K562 (cell line): ENCODE measurements around the gene SPRR1A. TPM values are rescaled to one million over a fixed set of nuclear protein-coding genes. Genes with fewer than 3 reads are reported as not detected.

Source experiments
- ATAC-seq: fragments of 200-7000 bp; cut with Tn5 transposase; 3 replicates; pipeline ENCODE4 v1.9.1; 2020; ENCODE audit warnings: moderate library complexity
- BruUV-seq: library from RNA; stranded (reverse); fragments of 400-500 nt; replicated peaks from 2 replicates; lab custom pipeline; 2021; lab: Mats Ljungman, UMichigan
- CTCF ChIA-PET: fragments of 300-600 bp; formaldehyde crosslinking; extraction: SDS; loops from one replicate; lab custom pipeline; 2021; ENCODE audit warnings: low intra/inter-chr PET ratio; lab: Yijun Ruan, JAX
- POLR2A ChIA-PET: fragments of 300-600, 350-650 bp; sonication (Branson Sonifier 250); formaldehyde crosslinking; extraction: SDS; loops from one replicate; lab custom pipeline; 2021; ENCODE audit warnings: antibody characterized with exemption, inconsistent platforms; lab: Yijun Ruan, JAX
- DNase-seq, 4 experiments: peaks; one replicate each; pipeline versions ENCODE4 v3.0.0 to v3.0.0-alpha.2; 2011 to 2018; ENCODE audit warnings: low spot score in 3 of 4, mixed read lengths in 3 of 4; ENCODE audit errors: extremely low read depth in 1 of 4
- FAIRE-seq: peaks from 2 replicates; lab custom pipeline; 2011; peaks lifted over from hg19 to GRCh38; lab: Jason Lieb, UNC
- H2AFZ ChIP-seq: 2 replicates; pipeline ENCODE4 v1.6.0; 2011; ENCODE audit warnings: low read depth, low read length, control low read depth, inconsistent platforms
- H3K27ac ChIP-seq: fragments of 200-600 bp; 3 replicates; pipeline ENCODE4 v1.8.0; 2011; ENCODE audit warnings: low read depth, mild to moderate bottlenecking, control low read depth, inconsistent platforms, low read length, moderate library complexity, mixed read lengths; ENCODE audit errors: extremely low read depth
- H3K27me3 ChIP-seq, 2 experiments: fragments of 300-600 bp in 1 of 2; 2 replicates in 1 of 2; 3 replicates in 1 of 2; pipeline versions ENCODE4 v1.6.0 to v1.8.0; 2011; ENCODE audit warnings: inconsistent platforms in 2 of 2, low read length in 2 of 2, mild to moderate bottlenecking in 1 of 2, mixed read lengths in 1 of 2, moderate library complexity in 1 of 2; ENCODE audit not compliant: control insufficient read depth in 2 of 2, insufficient read depth in 2 of 2
- H3K36me3 ChIP-seq: fragments of 300-600 bp; 3 replicates; pipeline ENCODE4 v1.8.0; 2011; ENCODE audit warnings: mild to moderate bottlenecking, low read length, inconsistent platforms; ENCODE audit not compliant: control insufficient read depth, insufficient read depth
- H3K4me1 ChIP-seq, 2 experiments: fragments of 200-600 bp in 1 of 2; replicated peaks in 1 of 2; 2 replicates in 1 of 2; 3 replicates in 1 of 2; pipeline versions ENCODE4 v1.5.1 to v1.8.0; 2011; ENCODE audit warnings: inconsistent platforms in 2 of 2, low read length in 2 of 2, mild to moderate bottlenecking in 1 of 2, mixed read lengths in 1 of 2, moderate library complexity in 1 of 2; ENCODE audit not compliant: control insufficient read depth in 2 of 2, insufficient read depth in 2 of 2
- H3K4me2 ChIP-seq: 2 replicates; pipeline ENCODE4 v1.6.1; 2011; ENCODE audit warnings: low read length, control low read depth, inconsistent platforms, mixed read lengths; ENCODE audit not compliant: insufficient read depth
- H3K4me3 ChIP-seq: fragments of 200-600 bp; sonication (generic), shearing (Covaris generic); 2 replicates; pipeline ENCODE4 v1.5.1; 2016; ENCODE audit warnings: control low read depth, inconsistent platforms
- H3K79me2 ChIP-seq: fragments of 200-600 bp; 3 replicates; pipeline ENCODE4 v1.8.0; 2011; ENCODE audit warnings: low read length, inconsistent platforms; ENCODE audit not compliant: control insufficient read depth, insufficient read depth
- H3K9ac ChIP-seq, 2 experiments: 2 replicates each; pipeline versions ENCODE4 v1.6.0 to v1.6.1; 2011; ENCODE audit warnings: low read depth in 2 of 2, low read length in 2 of 2, control low read depth in 1 of 2, inconsistent platforms in 1 of 2, mild to moderate bottlenecking in 1 of 2, mixed read lengths in 1 of 2; ENCODE audit not compliant: insufficient read depth in 1 of 2
- H3K9me1 ChIP-seq: one replicate; pipeline ENCODE4 v1.6.0; 2011; ENCODE audit warnings: inconsistent platforms, mild to moderate bottlenecking, low read length, moderate library complexity; ENCODE audit not compliant: control insufficient read depth, insufficient read depth
- H3K9me3 ChIP-seq: replicated peaks from 2 replicates; pipeline ENCODE4 v1.5.1; 2011; ENCODE audit warnings: low read depth, low read length, inconsistent platforms; ENCODE audit not compliant: control insufficient read depth, insufficient read depth
- H4K20me1 ChIP-seq: replicated peaks from 2 replicates; pipeline ENCODE4 v1.6.1; 2011; ENCODE audit warnings: low read length, inconsistent platforms, mixed read lengths; ENCODE audit not compliant: control insufficient read depth, insufficient read depth
- ARID1B ChIP-seq: fragments of 450-650 bp; IDR thresholded peaks from 2 replicates; pipeline ENCODE4 v1.6.1; 2016; ENCODE audit warnings: antibody characterized with exemption, mild to moderate bottlenecking, inconsistent platforms
- CHCHD3 ChIP-seq: fragments of 250-450 bp; sonication (Bioruptor Pico); IDR thresholded peaks from 2 replicates; pipeline ENCODE4 v2.1.2; 2022; ENCODE audit warnings: mild to moderate bottlenecking
- DIDO1 ChIP-seq: fragments of 450-650 bp; IDR thresholded peaks from 2 replicates; pipeline ENCODE4 v1.6.1; 2016; ENCODE audit warnings: low read depth, missing biosample characterization, missing genetic modification characterization
- FOSL1 ChIP-seq: fragments of 200-800 bp; sonication (Bioruptor generic); conservative IDR thresholded peaks from 2 replicates; pipeline ENCODE4 v1.6.1; 2016; ENCODE audit warnings: missing genetic modification characterization, missing compliant biosample characterization
- MTA2 ChIP-seq: fragments of 450-650 bp; IDR thresholded peaks from 2 replicates; pipeline ENCODE4 v1.6.1; 2016; ENCODE audit warnings: low read depth
- SP2 ChIP-seq: IDR thresholded peaks from 2 replicates; pipeline ENCODE4 v1.6.1; 2011; ENCODE audit warnings: mild to moderate bottlenecking, low read depth, low read length, moderate library complexity; ENCODE audit not compliant: poor library complexity, severe bottlenecking; ENCODE audit errors: extremely low read depth
- ZFP36 ChIP-seq: fragments of 150-350 bp; IDR thresholded peaks from 2 replicates; pipeline ENCODE4 v1.6.1; 2018; ENCODE audit warnings: low read length, low read depth; ENCODE audit not compliant: partially characterized antibody
- ZNF175 ChIP-seq: fragments of 200-800 bp; sonication (Bioruptor generic); IDR thresholded peaks from 2 replicates; pipeline ENCODE4 v1.6.1; 2016; ENCODE audit warnings: low read depth, mild to moderate bottlenecking, missing genetic modification characterization, missing compliant biosample characterization
- ZNF324 ChIP-seq: fragments of 250-450 bp; sonication (Bioruptor Pico); IDR thresholded peaks from 2 replicates; pipeline ENCODE4 v1.4.0; 2020; ENCODE audit warnings: mild to moderate bottlenecking
- ZNF79 ChIP-seq: fragments of 250-450 bp; sonication (Bioruptor Pico); IDR thresholded peaks from 2 replicates; pipeline ENCODE4 v1.4.0; 2020; ENCODE audit warnings: low read depth, mild to moderate bottlenecking, moderate library complexity
- WGBS: fragments of 100-300 bp; shearing (Covaris generic); methylation state at CpG from one replicate; pipeline ENCODE4 v1.1.6; 2016; ENCODE audit warnings: low coverage, mixed read lengths; ENCODE audit not compliant: insufficient coverage; ENCODE audit errors: missing lambda C conversion rate; 5-methylcytosine and 5-hydroxymethylcytosine counted together
- in situ Hi-C: fragments of 300-500 bp; cut with MboI; formaldehyde crosslinking; loops from 4 replicates; pipeline ENCODE4 v1.15.0; 2018; ENCODE audit warnings: inconsistent platforms, mixed read lengths
- intact Hi-C: fragments of 100-400 bp; cut with micrococcal nuclease; formaldehyde crosslinking; loops from 2 replicates; pipeline ENCODE4 v1.14.2; 2022
- polyA plus RNA-seq, 8 experiments: library from polyadenylated mRNA; depleted of rRNA in 4 of 8; stranded (reverse) in 5 of 8; unstranded in 3 of 8; fragments of >200 nt; fragmentation: Nextera tagmentation in 2 of 8; fragmentation: Illumina TruSeq in 1 of 8; extraction: Ambion mirVana in 2 of 8; extraction: Trizol in 1 of 8; gene quantifications; 2 replicates each; pipeline versions ENCODE4 v1.2.1 to v1.2.3, GENCODE V29; 2011 to 2014; ENCODE audit warnings: inconsistent platforms in 1 of 8, missing spikeins in 1 of 8
- total RNA-seq, 7 experiments: library from RNA; depleted of rRNA in 6 of 7; stranded (reverse); fragments of >200 nt in 6 of 7; fragmentation: Illumina TruSeq in 2 of 7; extraction: Trizol in 2 of 7; gene quantifications; 2 replicates each; pipeline versions ENCODE4 v1.2.1 to v1.2.3, GENCODE V29; 2011 to 2021; ENCODE audit warnings: low replicate concordance in 1 of 7
- TF ChIP-seq, protein P1 (sequence below): sonication (generic); formaldehyde crosslinking; IDR thresholded peaks from 2 replicates; pipeline ENCODE4 v1.8.0; 2022; ENCODE audit warnings: missing genetic modification reagents, mild to moderate bottlenecking, moderate library complexity, borderline replicate concordance
- TF ChIP-seq, protein P2 (sequence below): sonication (generic); formaldehyde crosslinking; IDR thresholded peaks from 2 replicates; pipeline ENCODE4 v1.8.0; 2023; ENCODE audit warnings: missing genetic modification reagents, mild to moderate bottlenecking, borderline replicate concordance

SPRR1A gene
- total and polyA plus RNA-seq, 9 of the 15 experiments (the other 6 are each of a cell fraction or from before 2014, with no cell fraction given): not detected

DNA sequence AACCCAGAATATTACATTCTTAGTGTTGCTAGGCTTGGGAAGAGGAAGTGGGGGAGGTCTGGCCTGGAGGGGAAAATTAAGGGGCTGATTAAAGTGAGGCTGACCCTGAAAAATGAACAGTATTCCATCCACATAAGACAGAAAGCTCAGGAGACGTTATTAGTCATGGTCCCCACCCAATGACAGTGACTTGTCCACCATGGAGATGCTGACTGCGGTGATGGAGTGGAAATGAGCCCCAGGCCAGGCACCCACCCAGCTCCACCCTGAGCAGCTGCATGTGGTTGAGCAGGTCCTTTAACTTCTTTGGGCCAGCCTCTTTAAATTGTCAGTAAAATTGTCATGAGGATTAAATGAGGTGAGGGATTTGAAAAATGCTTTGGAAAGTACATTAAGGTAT lies 14.8 kb upstream of the SPRR1A start:
- no peaks in the 10 kb centered on the region for H3K9me1 ChIP-seq
- ChIA-PET CTCF (interaction anchor here (0.7 kb wide), 1 partner anchor 16 kb away, joined by 3 read pairs; no protein-coding TSS in a partner anchor), POLR2A (no interaction called here)
- H3K36me3 ChIP-seq: no peaks in the 10 kb centered on the region
- in situ Hi-C loops: loop anchor here (25.0 kb wide), 1 partner anchor 218 kb away; no protein-coding TSS in a partner anchor
- H3K9ac ChIP-seq: no peak overlapping the region
- H3K27ac ChIP-seq: no peak overlapping the region
- 0% methylated on average over 2 of the region's 2 CpGs for whole genome bisulfite sequencing
- H3K4me1 ChIP-seq: no peaks in the 10 kb centered on the region
- no peaks in the 10 kb centered on the region for H3K79me2 ChIP-seq
- no peak for FAIRE-seq
- DNase-seq: no peak
- intact Hi-C loops: no loop called here
- no peaks in the 10 kb centered on the region for H4K20me1 ChIP-seq
- no peak overlapping the region for H3K4me2 ChIP-seq
- no TSS peak for BruUV-seq
- H3K4me3 ChIP-seq: no peak overlapping the region
- H3K9me3 ChIP-seq: no peaks in the 10 kb centered on the region
- peaks cover 0 to 8% of the 10 kb centered on the region in 2 experiments; a peak in 3 of 5 replicates for H3K27me3 ChIP-seq
- no peak for TF ChIP-seq CHCHD3 (CRISPR knock-in tag)
- TF ChIP-seq, protein P1, sequence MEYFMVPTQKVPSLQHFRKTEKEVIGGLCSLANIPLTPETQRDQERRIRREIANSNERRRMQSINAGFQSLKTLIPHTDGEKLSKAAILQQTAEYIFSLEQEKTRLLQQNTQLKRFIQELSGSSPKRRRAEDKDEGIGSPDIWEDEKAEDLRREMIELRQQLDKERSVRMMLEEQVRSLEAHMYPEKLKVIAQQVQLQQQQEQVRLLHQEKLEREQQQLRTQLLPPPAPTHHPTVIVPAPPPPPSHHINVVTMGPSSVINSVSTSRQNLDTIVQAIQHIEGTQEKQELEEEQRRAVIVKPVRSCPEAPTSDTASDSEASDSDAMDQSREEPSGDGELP (CRISPR knock-in tag): no peak
- TF ChIP-seq ZNF79 (CRISPR knock-in tag): no peak
- TF ChIP-seq ZNF175 (CRISPR knock-in tag): no peak
- no peak for TF ChIP-seq MTA2
- TF ChIP-seq FOSL1 (tag): no peak
- TF ChIP-seq DIDO1 (tag): no peak
- TF ChIP-seq SP2: no peak
- TF ChIP-seq, protein P2, sequence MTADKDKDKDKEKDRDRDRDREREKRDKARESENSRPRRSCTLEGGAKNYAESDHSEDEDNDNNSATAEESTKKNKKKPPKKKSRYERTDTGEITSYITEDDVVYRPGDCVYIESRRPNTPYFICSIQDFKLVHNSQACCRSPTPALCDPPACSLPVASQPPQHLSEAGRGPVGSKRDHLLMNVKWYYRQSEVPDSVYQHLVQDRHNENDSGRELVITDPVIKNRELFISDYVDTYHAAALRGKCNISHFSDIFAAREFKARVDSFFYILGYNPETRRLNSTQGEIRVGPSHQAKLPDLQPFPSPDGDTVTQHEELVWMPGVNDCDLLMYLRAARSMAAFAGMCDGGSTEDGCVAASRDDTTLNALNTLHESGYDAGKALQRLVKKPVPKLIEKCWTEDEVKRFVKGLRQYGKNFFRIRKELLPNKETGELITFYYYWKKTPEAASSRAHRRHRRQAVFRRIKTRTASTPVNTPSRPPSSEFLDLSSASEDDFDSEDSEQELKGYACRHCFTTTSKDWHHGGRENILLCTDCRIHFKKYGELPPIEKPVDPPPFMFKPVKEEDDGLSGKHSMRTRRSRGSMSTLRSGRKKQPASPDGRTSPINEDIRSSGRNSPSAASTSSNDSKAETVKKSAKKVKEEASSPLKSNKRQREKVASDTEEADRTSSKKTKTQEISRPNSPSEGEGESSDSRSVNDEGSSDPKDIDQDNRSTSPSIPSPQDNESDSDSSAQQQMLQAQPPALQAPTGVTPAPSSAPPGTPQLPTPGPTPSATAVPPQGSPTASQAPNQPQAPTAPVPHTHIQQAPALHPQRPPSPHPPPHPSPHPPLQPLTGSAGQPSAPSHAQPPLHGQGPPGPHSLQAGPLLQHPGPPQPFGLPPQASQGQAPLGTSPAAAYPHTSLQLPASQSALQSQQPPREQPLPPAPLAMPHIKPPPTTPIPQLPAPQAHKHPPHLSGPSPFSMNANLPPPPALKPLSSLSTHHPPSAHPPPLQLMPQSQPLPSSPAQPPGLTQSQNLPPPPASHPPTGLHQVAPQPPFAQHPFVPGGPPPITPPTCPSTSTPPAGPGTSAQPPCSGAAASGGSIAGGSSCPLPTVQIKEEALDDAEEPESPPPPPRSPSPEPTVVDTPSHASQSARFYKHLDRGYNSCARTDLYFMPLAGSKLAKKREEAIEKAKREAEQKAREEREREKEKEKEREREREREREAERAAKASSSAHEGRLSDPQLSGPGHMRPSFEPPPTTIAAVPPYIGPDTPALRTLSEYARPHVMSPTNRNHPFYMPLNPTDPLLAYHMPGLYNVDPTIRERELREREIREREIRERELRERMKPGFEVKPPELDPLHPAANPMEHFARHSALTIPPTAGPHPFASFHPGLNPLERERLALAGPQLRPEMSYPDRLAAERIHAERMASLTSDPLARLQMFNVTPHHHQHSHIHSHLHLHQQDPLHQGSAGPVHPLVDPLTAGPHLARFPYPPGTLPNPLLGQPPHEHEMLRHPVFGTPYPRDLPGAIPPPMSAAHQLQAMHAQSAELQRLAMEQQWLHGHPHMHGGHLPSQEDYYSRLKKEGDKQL (CRISPR knock-in tag): no peak
- no peak for TF ChIP-seq ZFP36
- no peak for TF ChIP-seq ARID1B
- no peak for TF ChIP-seq ZNF324
- no peak overlapping the region for H2AFZ ChIP-seq
- ATAC-seq: no peak
